T-helper 17 cell (primary cell): Measurements from ENCODE around the gene FGF6. TPM values are rescaled to one million over a fixed set of nuclear protein-coding genes. Genes with fewer than 3 reads are reported as not detected.
A peak's percentile ranks its signal among the peaks of the same experiment; 100 is the strongest.

ENCODE experiments used
- ATAC-seq: fragments of 150-1000 bp; cut with Tn5 transposase; 2 replicates; pipeline ENCODE4 v1.10.0; 2021; ENCODE audit warnings: mild to moderate bottlenecking, moderate library complexity
- DNase-seq, 3 donors: peaks; one replicate each; pipeline versions ENCODE4 v3.0.0 to v3.0.0-alpha.2; 2020 to 2021
- H3K9me3 ChIP-seq: one replicate; pipeline ENCODE4 v1.7.0; 2013; ENCODE audit warnings: low read length, mild to moderate bottlenecking; ENCODE audit not compliant: control insufficient read depth, poor library complexity, severe bottlenecking
- H3K27ac Mint-ChIP-seq: one replicate; pipeline ENCODE4 v1.8.0; 2022; ENCODE audit warnings: mild to moderate bottlenecking, moderate library complexity, mixed read lengths
- H3K27me3 Mint-ChIP-seq: one replicate; pipeline ENCODE4 v1.8.0; 2022; ENCODE audit warnings: mixed read lengths
- H3K36me3 Mint-ChIP-seq: one replicate; pipeline ENCODE4 v1.8.0; 2022; ENCODE audit warnings: low read depth, mixed read lengths
- H3K4me1 Mint-ChIP-seq: one replicate; pipeline ENCODE4 v1.8.0; 2022; ENCODE audit warnings: mild to moderate bottlenecking, mixed read lengths
- H3K4me3 Mint-ChIP-seq: one replicate; pipeline ENCODE4 v1.8.0; 2022; ENCODE audit warnings: mild to moderate bottlenecking, moderate library complexity, mixed read lengths
- total RNA-seq, 4 donors: library from RNA in 2 of 4; stranded (reverse) in 2 of 4; gene quantifications; one replicate each; pipeline ENCODE4 v1.2.3 and lab custom pipeline; 2022 to 2026

Gene FGF6, protein sequence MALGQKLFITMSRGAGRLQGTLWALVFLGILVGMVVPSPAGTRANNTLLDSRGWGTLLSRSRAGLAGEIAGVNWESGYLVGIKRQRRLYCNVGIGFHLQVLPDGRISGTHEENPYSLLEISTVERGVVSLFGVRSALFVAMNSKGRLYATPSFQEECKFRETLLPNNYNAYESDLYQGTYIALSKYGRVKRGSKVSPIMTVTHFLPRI
- total RNA-seq (not detected), total RNA-seq (lab: John Stamatoyannopoulos, UW) (0 reads per million in 2 donors)

DNA sequence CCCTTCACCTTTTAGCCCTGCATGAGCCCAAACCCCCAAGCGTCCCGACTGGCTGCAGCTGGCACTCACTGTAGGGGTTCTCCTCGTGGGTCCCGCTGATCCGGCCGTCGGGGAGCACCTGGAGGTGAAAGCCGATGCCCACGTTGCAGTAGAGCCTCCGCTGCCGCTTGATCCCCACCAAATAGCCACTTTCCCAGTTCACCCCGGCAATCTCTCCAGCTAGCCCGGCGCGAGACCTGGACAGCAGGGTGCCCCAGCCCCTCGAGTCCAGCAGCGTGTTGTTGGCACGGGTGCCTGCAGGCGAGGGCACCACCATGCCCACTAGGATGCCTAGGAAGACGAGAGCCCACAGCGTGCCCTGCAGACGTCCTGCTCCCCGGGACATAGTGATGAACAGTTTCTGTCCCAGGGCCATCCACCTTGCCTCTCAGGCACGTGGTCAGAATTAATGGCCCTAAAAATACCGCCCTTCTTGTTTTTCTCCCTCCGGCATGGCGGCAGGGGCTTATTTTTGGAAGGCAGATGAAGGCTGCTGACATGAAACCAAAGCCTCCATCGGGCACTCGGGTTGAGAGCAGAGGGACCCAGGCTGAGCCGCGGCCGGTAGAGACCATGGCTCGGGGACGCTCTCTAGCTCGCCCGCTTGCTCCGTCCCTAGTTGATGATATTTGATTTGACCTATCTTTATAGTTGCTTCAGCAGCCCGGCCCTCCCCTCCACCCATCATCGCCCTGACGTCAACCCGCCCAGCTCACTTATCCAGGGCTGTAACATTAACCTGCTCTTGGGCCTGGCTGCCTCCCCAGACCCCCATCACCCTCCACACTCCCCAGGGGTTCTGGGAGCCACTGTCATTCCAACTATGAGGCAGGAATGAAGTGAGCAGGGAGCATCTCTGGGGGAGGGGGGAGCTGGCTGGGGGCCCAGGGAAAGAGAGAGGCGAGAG lies at the start of gene FGF6:
Gene FGF6 (minus strand): TSS at position 660 of the 946 bp plus-strand sequence. CDS start 245 bp downstream, at position 415.
- ATAC-seq (no peak), DNase-seq (no peak)
- Mint-ChIP-seq H3K4me3 (no peak within 1 kb of the TSS), H3K4me1 (no peaks in the 10 kb centered on the region), H3K27me3 (peaks cover 68% of the 10 kb centered on the region), H3K36me3 (peaks cover 2% of the 10 kb centered on the region), H3K27ac (no peak within 1 kb of the TSS)
- H3K9me3 ChIP-seq, result no peaks in the 10 kb centered on the region

DNA sequence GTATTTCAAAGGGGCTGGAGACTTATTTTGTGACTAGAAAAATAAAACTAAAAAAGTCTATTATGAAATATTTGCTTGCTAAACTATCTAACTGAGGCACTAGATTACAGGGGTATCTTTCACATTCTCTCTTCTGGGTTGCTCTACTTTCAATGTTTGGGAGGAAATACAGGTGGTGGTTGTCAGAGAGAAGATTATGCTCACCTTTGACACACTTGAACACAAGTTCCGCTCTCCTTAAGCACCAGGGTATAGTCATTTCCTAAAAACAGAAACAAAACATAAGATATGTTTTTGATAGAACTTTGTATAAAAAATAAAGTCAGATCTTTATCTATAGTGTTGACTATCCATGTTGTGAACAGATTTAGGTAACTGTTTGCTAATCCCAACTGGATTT lies 45.4 kb upstream of the FGF6 start:
- Mint-ChIP-seq H3K4me1 (peaks cover 4% of the 10 kb centered on the region), H3K27ac (peak overlapping the region; percentile 70), H3K4me3 (no peak overlapping the region), H3K27me3 (no peaks in the 10 kb centered on the region), H3K36me3 (peaks cover 8% of the 10 kb centered on the region)
- no peaks in the 10 kb centered on the region for H3K9me3 ChIP-seq
- no peak for DNase-seq
- ATAC-seq, result peak; percentile 64

DNA sequence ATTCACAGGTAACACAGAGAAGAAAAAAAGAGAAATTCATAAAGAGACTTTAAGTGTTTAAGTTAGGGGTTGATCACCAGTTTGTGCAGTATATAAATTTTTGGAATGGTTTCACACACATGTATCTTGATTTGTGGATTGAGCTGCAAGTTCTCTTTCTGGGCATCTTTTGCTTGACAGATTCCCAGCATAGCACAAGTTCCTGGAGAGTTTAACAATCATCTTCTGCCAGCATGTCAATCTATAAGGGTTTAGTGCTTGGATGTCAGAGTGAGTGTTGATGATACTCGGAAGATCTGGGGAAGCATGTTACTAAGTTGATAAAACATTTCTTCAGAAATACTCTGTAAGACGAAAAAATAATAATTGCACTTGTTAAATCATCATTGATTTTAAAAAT lies 43.9 kb upstream of the FGF6 start:
- Mint-ChIP-seq H3K36me3 (peaks cover 8% of the 10 kb centered on the region), H3K27ac (no peak overlapping the region)
- no peak for DNase-seq

DNA sequence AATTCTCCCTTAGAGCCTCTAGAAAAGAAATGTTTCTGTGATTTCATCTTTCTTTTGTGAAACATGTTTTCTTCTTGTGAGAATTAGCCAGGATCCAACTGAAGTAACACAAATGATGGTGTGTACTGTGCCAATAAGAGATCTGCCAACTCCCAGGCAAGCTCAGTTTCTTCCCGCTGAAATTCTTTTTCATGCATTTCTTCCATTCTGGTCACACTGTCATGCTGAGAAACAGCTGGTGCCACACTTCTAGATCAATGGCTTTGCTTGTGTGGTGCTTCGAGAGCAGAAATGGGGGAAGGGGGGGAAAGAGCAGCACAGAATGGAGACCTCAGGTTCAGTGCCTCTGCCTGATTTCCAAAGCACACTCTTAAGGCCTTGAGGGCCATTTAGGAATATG lies 41.4 kb upstream of the FGF6 start:
- no peaks in the 10 kb centered on the region for H3K9me3 ChIP-seq
- Mint-ChIP-seq H3K27me3 (no peaks in the 10 kb centered on the region), H3K36me3 (peaks cover 7% of the 10 kb centered on the region), H3K4me3 (no peak overlapping the region), H3K27ac (no peak overlapping the region), H3K4me1 (peaks cover 5% of the 10 kb centered on the region)
- no peak for ATAC-seq
- DNase-seq, result no peak

More for the DNA sequence above, 43.9 kb upstream of the FGF6 start:
- no peak for ATAC-seq
- H3K9me3 ChIP-seq, result no peaks in the 10 kb centered on the region
- no peak overlapping the region for H3K4me3 Mint-ChIP-seq
- peaks cover 8% of the 10 kb centered on the region for H3K4me1 Mint-ChIP-seq
- no peaks in the 10 kb centered on the region for H3K27me3 Mint-ChIP-seq

DNA sequence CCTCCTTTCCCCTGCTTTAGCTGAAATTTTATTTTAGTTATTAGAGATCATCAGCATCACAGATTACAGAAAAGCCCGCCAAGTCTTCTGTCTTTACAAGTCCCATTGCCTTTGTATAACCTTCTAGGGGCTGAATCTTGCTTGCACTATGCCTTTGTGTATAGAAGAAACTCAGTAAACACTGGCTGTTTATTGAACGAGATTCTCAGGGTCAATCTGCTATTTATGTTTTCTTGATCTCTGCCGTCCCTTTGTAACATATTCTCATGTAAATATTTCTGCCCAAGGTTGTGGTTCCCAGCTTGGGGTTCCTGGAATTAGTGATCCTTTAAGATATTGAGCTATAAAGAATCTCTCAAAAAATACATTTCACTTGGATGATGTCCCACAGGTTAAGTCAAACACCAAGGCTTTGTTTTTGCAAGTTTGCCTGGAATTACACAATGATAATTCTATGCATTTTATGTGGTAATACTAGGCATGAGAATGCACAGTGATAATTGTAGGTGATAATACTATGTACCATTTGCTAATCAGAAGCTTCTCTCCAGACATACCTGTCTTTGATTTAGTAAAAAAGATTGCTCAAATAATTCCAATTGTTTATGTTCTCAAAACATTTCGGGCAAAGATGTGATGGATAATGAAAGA lies 40.6 kb upstream of the FGF6 start:
- DNase-seq (no peak), ATAC-seq (no peak)
- Mint-ChIP-seq H3K27me3 (no peaks in the 10 kb centered on the region), H3K4me3 (no peak overlapping the region), H3K27ac (no peak overlapping the region), H3K4me1 (peaks cover 5% of the 10 kb centered on the region), H3K36me3 (peaks cover 7% of the 10 kb centered on the region)
- no peaks in the 10 kb centered on the region for H3K9me3 ChIP-seq

DNA sequence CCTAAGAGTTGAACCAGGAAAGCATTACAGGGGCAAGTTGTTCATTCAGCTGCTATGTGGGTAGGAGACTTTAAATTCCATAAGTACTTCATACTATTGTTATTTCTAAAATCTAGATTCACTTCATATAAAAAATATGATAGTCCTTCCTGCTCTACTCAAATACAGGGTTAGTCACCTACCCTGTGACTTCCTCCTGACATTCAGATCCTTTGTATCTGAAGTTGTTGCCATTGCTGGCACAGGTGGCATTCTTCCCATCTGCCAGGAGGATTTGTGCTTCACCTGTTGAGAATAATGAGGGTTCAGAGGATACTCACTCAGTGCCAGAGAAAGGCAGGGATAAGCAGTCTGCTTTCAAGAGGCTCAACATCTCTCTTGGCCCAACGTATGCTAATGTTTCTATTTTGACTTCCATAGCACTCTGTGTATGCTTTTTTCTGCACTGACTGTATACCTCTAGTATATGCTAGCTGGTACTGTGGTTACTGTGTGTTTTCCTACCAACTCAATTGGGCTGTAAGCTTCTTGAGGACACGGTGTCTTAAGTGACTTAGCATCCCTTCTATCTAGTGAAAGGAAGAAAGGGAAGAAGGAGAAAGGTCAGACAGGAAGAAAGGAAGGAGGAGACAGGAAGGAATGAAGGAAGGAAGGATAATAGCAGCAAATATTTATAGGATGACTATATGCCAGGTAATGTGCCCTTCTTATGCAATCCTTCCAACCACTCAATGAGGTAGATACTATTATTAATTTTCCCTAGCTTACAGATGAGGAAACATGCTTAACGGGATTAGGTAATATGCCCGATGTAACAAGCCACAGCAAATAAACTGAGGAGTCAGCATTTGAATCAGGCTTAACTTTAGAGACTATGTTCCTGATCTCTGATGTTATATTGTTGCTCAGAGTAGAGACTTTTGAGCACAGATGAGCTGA lies 38.5 kb upstream of the FGF6 start:
- H3K9me3 ChIP-seq, result no peaks in the 10 kb centered on the region
- Mint-ChIP-seq H3K4me3 (no peak overlapping the region), H3K36me3 (peaks cover 7% of the 10 kb centered on the region), H3K27ac (no peak overlapping the region), H3K4me1 (peaks cover 3% of the 10 kb centered on the region), H3K27me3 (no peaks in the 10 kb centered on the region)
- DNase-seq (no peak), ATAC-seq (no peak)

DNA sequence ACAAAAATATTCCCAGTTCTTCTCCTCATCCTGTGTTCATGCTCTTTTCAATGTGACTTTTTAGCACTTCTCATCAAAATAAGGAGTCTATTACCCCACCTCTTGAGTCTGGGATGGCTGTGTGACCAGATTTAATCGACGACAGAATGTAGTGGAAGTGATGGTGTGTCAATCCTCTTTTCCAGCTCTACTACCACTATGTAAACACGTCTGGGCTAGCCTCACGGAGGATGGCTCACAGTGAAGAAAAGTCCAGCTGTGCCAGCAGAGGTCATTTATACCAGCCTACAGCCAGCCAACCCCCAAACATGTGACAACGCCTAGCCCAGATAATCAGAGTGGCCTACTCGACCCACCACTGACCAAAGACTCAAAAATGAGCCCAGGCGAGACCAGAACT lies 37.3 kb upstream of the FGF6 start:
- DNase-seq, result no peak
- no peaks in the 10 kb centered on the region for H3K9me3 ChIP-seq
- ATAC-seq, result no peak
- H3K36me3 Mint-ChIP-seq, result peaks cover 2% of the 10 kb centered on the region
- H3K27ac Mint-ChIP-seq, result no peak overlapping the region
- H3K27me3 Mint-ChIP-seq, result no peaks in the 10 kb centered on the region
- no peak overlapping the region for H3K4me3 Mint-ChIP-seq
- H3K4me1 Mint-ChIP-seq, result peaks cover 3% of the 10 kb centered on the region

DNA sequence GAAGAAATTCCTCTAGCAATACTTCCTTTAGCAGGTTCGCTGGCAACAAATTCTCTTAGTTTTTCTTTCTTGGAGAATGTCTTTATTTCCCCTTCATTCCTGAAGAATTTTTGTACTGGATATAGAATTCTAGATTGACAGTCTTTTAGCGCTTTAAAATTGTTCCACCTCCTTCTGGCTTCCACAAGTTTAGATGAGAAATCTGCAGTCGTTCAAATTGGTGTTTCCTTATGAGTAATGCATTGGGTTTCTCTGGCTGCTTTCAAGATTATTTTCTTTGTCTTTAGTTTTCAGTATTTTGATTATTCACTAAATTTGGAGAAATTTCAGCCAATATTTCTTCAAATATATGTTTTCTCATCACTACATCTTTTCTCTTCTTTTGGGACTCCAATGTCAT lies 33.3 kb upstream of the FGF6 start:
- Mint-ChIP-seq H3K36me3 (peaks cover 3% of the 10 kb centered on the region), H3K27ac (no peak overlapping the region), H3K27me3 (peaks cover 29% of the 10 kb centered on the region), H3K4me3 (peak overlapping the region; percentile 19), H3K4me1 (peaks cover 2% of the 10 kb centered on the region)
- no peaks in the 10 kb centered on the region for H3K9me3 ChIP-seq
- no peak for DNase-seq
- no peak for ATAC-seq

DNA sequence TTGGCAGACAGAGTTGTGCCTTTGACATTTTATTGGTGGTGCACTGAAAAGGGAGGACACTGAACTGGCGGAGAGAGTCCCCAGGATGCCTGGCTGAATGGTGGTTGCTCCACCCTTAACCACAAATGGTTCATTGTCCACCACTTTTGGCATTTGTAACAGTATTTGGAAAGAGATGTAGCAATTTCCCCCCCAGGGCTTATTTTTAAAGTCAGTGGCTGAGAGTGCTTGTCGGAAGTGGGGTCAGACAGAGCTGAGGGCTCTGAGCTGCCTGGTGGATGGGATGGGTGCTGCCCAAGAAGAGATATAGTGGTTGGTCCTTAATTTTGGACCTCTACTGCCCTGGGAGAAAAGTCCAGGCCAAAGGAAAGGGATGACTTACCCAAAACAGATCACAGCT lies 31.5 kb upstream of the FGF6 start:
- peaks cover 5% of the 10 kb centered on the region for H3K36me3 Mint-ChIP-seq
- no peak for ATAC-seq
- DNase-seq, result no peak
- H3K9me3 ChIP-seq, result no peaks in the 10 kb centered on the region
- H3K27me3 Mint-ChIP-seq, result peaks cover 40% of the 10 kb centered on the region
- no peak overlapping the region for H3K4me3 Mint-ChIP-seq
- no peak overlapping the region for H3K27ac Mint-ChIP-seq
- peaks cover 2% of the 10 kb centered on the region for H3K4me1 Mint-ChIP-seq

DNA sequence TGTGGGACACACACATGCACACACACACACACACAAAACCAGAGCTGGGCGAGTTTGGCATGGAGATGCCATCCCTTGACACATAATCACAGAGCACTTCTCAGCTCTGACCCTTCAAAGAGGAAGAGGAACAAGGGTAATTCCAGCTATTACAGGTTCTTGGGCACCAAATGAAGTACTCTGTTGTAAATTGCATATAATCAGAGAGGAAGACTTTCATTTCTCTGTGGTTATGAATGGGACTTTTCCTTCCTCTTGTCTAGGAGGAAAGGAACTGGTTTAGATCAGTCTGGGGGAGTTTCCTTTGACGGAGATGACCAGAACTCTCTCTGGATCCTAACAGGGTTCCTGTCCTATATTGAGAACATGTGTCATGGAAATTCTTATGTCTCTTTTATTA lies 26.4 kb upstream of the FGF6 start:
- H3K4me3 Mint-ChIP-seq, result no peak overlapping the region
- H3K9me3 ChIP-seq, result no peaks in the 10 kb centered on the region
- peaks cover 2% of the 10 kb centered on the region for H3K4me1 Mint-ChIP-seq
- H3K27me3 Mint-ChIP-seq, result peaks cover 38% of the 10 kb centered on the region
- ATAC-seq (no peak), DNase-seq (no peak)
- H3K36me3 Mint-ChIP-seq, result peaks cover 3% of the 10 kb centered on the region
- no peak overlapping the region for H3K27ac Mint-ChIP-seq

DNA sequence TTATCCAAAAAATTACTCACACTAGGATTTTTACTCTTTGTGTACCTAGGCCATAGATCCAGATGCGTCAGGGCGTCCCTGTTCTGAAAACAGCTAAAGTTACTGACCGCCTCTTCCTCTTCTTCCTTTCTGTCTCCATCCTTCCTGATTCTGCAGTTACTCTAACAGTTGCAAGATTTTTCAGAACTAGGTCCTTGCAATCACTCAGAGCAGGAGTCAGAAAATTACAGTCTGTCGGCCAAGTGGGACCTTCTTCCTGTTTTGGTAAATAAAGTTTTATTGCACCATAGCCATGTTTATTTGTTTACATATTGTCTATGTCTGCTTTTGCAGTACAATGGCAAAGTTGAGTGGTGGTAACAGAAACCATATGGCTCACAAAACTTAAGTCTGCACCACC lies 25.6 kb upstream of the FGF6 start:
- H3K4me1 Mint-ChIP-seq, result no peaks in the 10 kb centered on the region
- peaks cover 2% of the 10 kb centered on the region for H3K36me3 Mint-ChIP-seq
- no peak overlapping the region for H3K4me3 Mint-ChIP-seq
- no peaks in the 10 kb centered on the region for H3K9me3 ChIP-seq
- H3K27me3 Mint-ChIP-seq, result peaks cover 30% of the 10 kb centered on the region
- no peak for DNase-seq
- ATAC-seq, result no peak
- no peak overlapping the region for H3K27ac Mint-ChIP-seq

DNA sequence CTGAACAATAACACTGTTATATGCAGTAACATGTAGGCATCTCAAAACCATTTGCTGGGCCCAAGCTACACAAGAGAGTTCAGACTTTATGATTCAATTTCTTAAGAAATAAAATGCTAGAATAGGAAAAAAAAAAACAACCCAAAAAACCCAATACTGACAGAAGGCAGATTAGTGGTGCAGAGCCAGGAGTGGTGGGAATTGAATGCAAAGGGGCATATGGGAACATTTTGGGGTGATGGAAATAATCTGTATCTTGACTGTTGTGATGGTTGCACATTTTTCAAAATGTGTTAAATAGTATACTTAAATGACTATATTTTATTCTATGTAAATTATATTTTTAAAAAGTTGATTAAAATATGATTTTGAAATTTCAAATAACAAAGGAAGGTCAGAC lies 23.4 kb upstream of the FGF6 start:
- Mint-ChIP-seq H3K4me3 (no peak overlapping the region), H3K27ac (no peak overlapping the region), H3K4me1 (no peaks in the 10 kb centered on the region), H3K36me3 (peaks cover 2% of the 10 kb centered on the region), H3K27me3 (peaks cover 12% of the 10 kb centered on the region)
- DNase-seq (no peak), ATAC-seq (no peak)
- no peaks in the 10 kb centered on the region for H3K9me3 ChIP-seq
